Ovary (tissue), 3 donors: ENCODE results near the gene C10orf62.

ENCODE experiments used
- EP300 ChIP-seq: sonication (generic); formaldehyde crosslinking; IDR thresholded peaks from one replicate; pipeline ENCODE4 v1.6.1; 2017; ENCODE audit warnings: antibody characterized with exemption
- POLR2A ChIP-seq: fragments of 450-650 bp; IDR thresholded peaks from one replicate; pipeline ENCODE4 v1.6.1; 2017; ENCODE audit warnings: antibody characterized with exemption, mild to moderate bottlenecking, moderate library complexity
- TF ChIP-seq, protein P1 (sequence below), 3 donors: fragments of 450-650 bp in 2 of 3; fragments of 200-600 bp in 1 of 3; IDR thresholded peaks; one replicate each; pipeline versions ENCODE4 v1.5.1 to v1.8.0; 2016 to 2022; ENCODE audit warnings: antibody characterized with exemption in 3 of 3, mild to moderate bottlenecking in 1 of 3
- donor health status: DM: no; HTN: no; CAD: no.

DNA sequence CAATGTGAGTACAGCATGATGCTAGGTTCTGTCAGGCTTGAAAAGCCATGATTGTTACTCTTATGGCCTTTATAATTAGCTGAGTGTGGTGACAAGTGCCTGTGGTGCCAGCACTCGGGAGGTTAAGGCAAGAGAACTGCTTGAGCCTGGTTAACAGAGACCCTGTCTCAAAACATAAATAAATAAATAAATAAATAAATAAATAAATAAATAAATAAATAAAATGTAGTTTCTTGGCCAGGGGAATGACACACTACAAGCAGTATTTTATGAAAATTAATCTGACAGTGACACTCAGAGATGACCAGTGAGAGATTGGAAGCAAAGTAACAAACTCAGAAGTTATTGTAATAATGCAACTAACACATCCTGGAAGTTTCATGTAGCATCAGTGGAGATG, 46.1 kb downstream of the C10orf62 start:
- TF ChIP-seq, protein P1, sequence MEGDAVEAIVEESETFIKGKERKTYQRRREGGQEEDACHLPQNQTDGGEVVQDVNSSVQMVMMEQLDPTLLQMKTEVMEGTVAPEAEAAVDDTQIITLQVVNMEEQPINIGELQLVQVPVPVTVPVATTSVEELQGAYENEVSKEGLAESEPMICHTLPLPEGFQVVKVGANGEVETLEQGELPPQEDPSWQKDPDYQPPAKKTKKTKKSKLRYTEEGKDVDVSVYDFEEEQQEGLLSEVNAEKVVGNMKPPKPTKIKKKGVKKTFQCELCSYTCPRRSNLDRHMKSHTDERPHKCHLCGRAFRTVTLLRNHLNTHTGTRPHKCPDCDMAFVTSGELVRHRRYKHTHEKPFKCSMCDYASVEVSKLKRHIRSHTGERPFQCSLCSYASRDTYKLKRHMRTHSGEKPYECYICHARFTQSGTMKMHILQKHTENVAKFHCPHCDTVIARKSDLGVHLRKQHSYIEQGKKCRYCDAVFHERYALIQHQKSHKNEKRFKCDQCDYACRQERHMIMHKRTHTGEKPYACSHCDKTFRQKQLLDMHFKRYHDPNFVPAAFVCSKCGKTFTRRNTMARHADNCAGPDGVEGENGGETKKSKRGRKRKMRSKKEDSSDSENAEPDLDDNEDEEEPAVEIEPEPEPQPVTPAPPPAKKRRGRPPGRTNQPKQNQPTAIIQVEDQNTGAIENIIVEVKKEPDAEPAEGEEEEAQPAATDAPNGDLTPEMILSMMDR (IDR thresholded peaks at IDR 0.05): no peak
- TF ChIP-seq POLR2A (no peak), EP300 (no peak)
